Activated T-cell treated with anti-CD3 and anti-CD28 coated beads, Interleukin-2, amount 50 U/mL, for 1 hour (primary cell): ENCODE data around the gene HOGA1.
"Not testable (repeated sequence)": the region's sequence is repeated elsewhere in the genome, so short reads cannot be mapped to it uniquely, and the experiment has no call there.

Experiments
- DNase-seq: peaks from one replicate; pipeline ENCODE4 v3.0.0-alpha.2; 2020

The HOGA1 gene

DNA sequence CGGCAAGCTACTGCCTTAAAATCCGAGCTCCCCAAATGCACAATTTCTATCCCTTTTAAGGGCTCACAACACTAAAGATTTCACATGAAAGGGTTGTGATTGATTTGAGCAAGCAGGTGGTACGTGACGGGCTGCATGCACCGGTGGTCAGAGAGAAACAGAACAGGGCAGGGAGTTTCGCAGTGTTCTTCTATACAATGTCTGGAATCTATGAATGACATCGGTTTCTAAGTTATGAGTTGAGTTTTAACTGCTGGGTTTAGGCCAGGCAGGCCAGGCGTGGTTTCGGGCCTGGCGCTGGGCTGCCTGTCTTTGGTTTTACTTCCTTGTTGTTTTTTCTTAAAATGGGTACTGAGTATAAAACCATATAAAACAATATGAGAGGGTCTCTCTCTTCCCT, 28.6 kb upstream of the HOGA1 start:
- DNase-seq, result not testable (repeated sequence)

GRCh38 chr10:97560731-97561381, 23.3 kb upstream of the HOGA1 start:
- DNase-seq, result not testable (repeated sequence)

DNA sequence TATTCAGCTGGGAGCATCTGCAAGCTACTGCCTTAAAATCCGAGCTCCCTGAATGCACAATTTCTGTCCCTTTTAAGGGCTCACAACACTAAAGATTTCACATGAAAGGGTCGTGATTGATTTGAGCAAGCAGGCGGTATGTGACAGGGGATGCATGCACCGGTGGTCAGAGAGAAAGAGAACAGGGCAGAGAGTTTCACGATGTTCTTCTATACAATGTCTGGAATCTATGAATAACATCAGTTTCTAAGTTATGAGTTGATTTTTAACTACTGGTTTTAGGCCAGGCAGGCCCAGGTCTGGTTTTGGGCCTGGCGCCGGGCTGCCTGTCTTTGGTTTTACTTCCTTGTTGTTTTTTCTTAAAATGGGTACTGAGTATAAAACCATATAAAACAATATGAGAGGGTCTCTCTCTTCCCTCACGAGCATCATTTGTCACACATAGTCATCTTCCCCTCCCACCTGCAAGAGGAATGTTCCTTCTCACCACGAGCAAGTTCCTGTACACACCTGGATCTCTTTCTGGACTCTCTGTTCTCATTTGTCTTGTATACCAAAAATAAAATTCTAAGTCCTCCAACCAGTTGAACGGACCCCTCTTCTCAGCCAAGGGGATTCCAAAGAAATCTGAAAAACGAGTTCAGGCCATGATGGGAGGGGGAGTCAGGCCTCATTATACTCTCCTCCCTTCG, 22.7 kb upstream of the HOGA1 start:
- not testable (repeated sequence) for DNase-seq

DNA sequence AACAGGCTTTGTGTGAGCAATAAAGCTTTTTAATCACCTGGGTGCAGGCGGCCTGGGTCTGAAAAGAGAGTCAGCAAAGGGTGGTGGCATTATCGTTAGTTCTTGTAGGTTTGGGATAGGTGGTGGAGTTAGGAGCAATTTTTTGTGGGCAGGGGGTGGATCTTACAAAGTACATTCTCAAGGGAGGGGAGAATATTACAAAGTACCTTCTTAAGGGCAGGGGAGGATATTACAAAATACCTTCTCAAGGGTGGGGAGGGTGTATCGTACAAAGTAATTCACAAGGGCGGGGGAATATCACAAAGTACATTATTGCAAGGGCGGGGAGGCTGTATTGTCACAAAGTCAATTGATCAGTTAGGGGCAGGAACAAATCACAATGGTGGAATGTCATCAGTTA, 21.9 kb upstream of the HOGA1 start:
- not testable (repeated sequence) for DNase-seq

GRCh38 chr10:97563337-97563736, 20.9 kb upstream of the HOGA1 start:
- no peak for DNase-seq

DNA sequence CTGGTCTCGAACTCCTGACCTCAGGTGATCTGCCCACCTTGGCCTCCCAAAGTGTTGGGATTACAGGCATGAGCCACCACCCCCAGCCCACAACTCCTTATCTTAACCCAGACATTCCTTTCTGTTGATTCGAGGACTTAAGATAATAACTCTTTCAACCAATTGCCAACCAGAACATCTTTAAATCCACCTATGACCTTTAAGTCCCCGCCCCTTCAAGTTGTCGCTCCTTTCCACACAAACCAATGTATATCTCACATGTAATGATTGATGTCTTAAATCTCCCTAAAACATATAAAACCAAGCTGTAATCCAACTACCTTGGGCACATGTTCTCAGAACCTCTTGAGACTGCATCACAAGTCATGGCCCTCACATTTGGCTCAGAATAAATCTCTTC, 19.4 kb upstream of the HOGA1 start:
- DNase-seq, result no peak

- DNase-seq, result no peak
Measured at GRCh38 chr10:97566336-97566996, 17.7 kb upstream of the HOGA1 start.

- DNase-seq, result no peak
Measured at GRCh38 chr10:97567891-97568290, 16.3 kb upstream of the HOGA1 start.

- DNase-seq, result no peak
Measured at GRCh38 chr10:97570146-97570788, 13.9 kb upstream of the HOGA1 start.

DNA sequence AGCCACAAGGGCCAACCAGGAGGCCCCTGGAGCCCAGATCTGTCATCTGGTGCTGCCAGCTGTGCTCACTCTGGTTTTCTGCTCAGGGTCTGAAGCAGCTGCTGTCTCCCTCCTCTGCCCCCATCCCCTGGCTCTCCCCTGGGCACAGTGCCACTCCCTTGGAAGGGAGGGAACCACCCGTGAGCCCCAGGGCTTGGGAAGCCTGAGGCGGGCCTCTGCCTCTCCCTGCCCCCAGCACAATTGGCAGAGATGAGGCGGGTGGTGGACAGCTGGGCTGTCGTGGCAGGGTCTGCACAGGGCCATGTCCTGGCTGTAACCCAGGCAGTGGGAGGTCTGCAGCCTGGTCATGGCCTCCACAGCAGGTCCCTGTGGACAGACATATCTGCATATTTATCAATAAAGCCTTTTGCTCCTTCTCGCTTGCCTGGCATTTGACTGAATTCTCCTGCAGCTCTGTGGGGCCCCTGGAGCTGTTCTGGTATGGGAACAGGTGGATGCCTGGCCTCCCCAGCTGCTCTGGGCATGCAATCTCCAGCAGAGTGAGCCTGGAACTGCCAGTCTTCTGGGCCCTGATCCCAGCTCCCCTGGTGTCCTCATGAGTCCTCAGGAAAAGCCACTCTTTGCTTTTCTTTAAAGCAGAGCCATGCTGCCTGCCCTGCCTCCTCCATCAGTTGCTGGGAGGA, 13.3 kb upstream of the HOGA1 start:
- DNase-seq, result no peak

- DNase-seq, result no peak
Measured at GRCh38 chr10:97571622-97572021, 12.6 kb upstream of the HOGA1 start.

GRCh38 chr10:97572214-97572989, 11.8 kb upstream of the HOGA1 start, which contains the start of gene ANKRD2:
Gene ANKRD2, plus strand, starts transcription at chr10:97572779. Its CDS starts 10 bp downstream, at chr10:97572789.
- peak; percentile 48 for DNase-seq

- no peak for DNase-seq
Measured at GRCh38 chr10:97573021-97573420, 11.2 kb upstream of the HOGA1 start.

DNA sequence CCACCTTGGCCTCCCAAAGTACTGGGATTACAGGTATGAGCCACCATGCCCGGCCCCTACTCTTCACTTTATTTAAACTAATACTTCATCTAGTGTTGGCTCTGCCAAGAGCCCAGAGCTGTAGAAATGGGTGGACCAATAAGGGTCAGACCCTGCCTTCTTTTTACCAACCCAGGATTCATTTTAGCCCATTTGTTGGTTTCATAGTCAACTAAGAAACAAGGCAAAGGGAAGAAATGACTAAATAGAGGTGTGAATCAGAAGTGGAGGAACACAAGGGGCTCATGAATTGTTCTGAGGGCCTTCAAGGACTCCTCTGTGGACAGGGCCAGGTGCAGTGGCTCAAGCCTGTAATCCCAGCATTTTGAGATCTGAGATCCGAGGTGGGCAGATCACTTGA, 10.5 kb upstream of the HOGA1 start:
- no peak for DNase-seq

- DNase-seq, result no peak
Measured at GRCh38 chr10:97574374-97575126, 9.6 kb upstream of the HOGA1 start.

DNA sequence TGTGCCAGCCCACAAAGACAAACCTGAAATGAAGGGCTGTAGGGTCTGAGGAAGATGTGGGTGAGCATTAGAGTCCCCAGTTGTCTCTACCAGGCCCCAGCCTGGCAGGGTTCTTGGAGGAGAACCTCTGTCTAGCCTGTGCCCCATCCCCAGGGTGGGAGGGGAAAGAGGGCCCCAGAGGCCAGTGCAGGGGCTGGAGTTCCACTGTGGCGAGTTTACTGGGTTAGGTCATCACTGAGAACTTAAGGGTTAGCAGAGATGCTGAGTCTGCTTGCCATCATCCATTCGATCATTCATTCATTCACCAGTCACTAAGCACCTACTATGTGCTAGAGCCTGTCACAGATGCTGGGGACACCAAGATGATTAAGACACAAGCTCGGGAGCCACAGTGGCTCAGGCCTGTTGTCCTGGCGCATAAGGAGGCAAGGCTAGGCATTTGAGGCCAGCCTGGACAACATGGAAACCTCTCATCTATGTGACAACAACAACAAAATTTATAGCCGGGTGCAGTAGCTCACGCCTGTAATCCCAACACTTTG, 9.0 kb upstream of the HOGA1 start:
- DNase-seq, result no peak

DNA sequence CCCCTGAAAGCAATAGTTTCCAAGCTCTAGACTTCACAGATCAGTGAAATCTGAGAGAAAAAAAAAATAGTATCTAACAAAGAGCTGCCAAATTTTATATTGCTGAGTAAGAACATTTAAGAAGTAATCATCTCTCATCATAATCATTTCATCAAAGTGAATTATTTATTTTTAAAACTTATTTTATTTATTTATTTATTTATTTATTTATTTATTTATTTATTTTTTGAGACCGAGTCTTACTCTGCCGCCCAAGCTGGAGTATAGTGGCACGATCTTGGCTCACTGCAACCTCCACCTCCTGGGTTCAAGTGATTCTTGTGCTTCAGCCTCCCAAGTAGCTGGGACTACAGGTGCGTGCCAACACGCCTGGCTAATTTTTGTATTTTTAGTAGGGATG, 7.7 kb upstream of the HOGA1 start:
- DNase-seq, result not testable (repeated sequence)

DNA sequence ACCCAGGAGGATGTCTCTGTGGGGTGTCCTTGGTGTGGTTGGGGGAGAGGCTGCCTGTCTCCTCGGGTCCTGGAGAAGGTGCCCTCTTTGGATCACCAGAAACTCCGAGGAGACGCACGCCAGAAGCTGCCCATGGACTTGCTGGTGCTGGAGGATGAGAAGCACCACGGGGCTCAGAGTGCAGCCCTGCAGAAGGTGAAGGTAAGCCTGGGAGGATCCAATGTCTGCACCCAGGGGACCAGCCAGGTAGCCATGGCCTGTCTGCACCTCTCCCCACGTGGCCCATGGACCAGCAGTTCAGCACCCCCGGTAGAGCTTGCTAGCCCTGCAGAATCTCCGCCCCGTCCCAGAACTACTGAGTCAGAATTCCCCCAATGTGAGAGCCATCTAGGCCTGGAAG, 6.5 kb upstream of the HOGA1 start:
- no peak for DNase-seq

- no peak for DNase-seq
Measured at GRCh38 chr10:97578171-97578844, 5.9 kb upstream of the HOGA1 start.
